K562 (cell line): Measurements from ENCODE around the gene PDE9A. TPM values are rescaled to one million over a fixed set of nuclear protein-coding genes. Genes with fewer than 3 reads are reported as not detected.

Source experiments
- ATAC-seq: fragments of 200-7000 bp; cut with Tn5 transposase; 3 replicates; pipeline ENCODE4 v1.9.1; 2020; ENCODE audit warnings: moderate library complexity
- BruUV-seq: library from RNA; stranded (reverse); fragments of 400-500 nt; replicated peaks from 2 replicates; lab custom pipeline; 2021; lab: Mats Ljungman, UMichigan
- CTCF ChIA-PET: fragments of 300-600 bp; formaldehyde crosslinking; extraction: SDS; loops from one replicate; lab custom pipeline; 2021; ENCODE audit warnings: low intra/inter-chr PET ratio; lab: Yijun Ruan, JAX
- POLR2A ChIA-PET: fragments of 300-600, 350-650 bp; sonication (Branson Sonifier 250); formaldehyde crosslinking; extraction: SDS; loops from one replicate; lab custom pipeline; 2021; ENCODE audit warnings: antibody characterized with exemption, inconsistent platforms; lab: Yijun Ruan, JAX
- DNase-seq, 4 experiments: peaks; one replicate each; pipeline versions ENCODE4 v3.0.0 to v3.0.0-alpha.2; 2011 to 2018; ENCODE audit warnings: low spot score in 3 of 4, mixed read lengths in 3 of 4; ENCODE audit errors: extremely low read depth in 1 of 4
- FAIRE-seq: peaks from 2 replicates; lab custom pipeline; 2011; peaks lifted over from hg19 to GRCh38; lab: Jason Lieb, UNC
- H2AFZ ChIP-seq: 2 replicates; pipeline ENCODE4 v1.6.0; 2011; ENCODE audit warnings: low read depth, low read length, control low read depth, inconsistent platforms
- H3K27ac ChIP-seq: fragments of 200-600 bp; 3 replicates; pipeline ENCODE4 v1.8.0; 2011; ENCODE audit warnings: low read depth, mild to moderate bottlenecking, control low read depth, inconsistent platforms, low read length, moderate library complexity, mixed read lengths; ENCODE audit errors: extremely low read depth
- H3K27me3 ChIP-seq, 2 experiments: fragments of 300-600 bp in 1 of 2; 2 replicates in 1 of 2; 3 replicates in 1 of 2; pipeline versions ENCODE4 v1.6.0 to v1.8.0; 2011; ENCODE audit warnings: inconsistent platforms in 2 of 2, low read length in 2 of 2, mild to moderate bottlenecking in 1 of 2, mixed read lengths in 1 of 2, moderate library complexity in 1 of 2; ENCODE audit not compliant: control insufficient read depth in 2 of 2, insufficient read depth in 2 of 2
- H3K36me3 ChIP-seq: fragments of 300-600 bp; 3 replicates; pipeline ENCODE4 v1.8.0; 2011; ENCODE audit warnings: mild to moderate bottlenecking, low read length, inconsistent platforms; ENCODE audit not compliant: control insufficient read depth, insufficient read depth
- H3K4me1 ChIP-seq, 2 experiments: fragments of 200-600 bp in 1 of 2; replicated peaks in 1 of 2; 2 replicates in 1 of 2; 3 replicates in 1 of 2; pipeline versions ENCODE4 v1.5.1 to v1.8.0; 2011; ENCODE audit warnings: inconsistent platforms in 2 of 2, low read length in 2 of 2, mild to moderate bottlenecking in 1 of 2, mixed read lengths in 1 of 2, moderate library complexity in 1 of 2; ENCODE audit not compliant: control insufficient read depth in 2 of 2, insufficient read depth in 2 of 2
- H3K4me2 ChIP-seq: 2 replicates; pipeline ENCODE4 v1.6.1; 2011; ENCODE audit warnings: low read length, control low read depth, inconsistent platforms, mixed read lengths; ENCODE audit not compliant: insufficient read depth
- H3K4me3 ChIP-seq: fragments of 200-600 bp; sonication (generic), shearing (Covaris generic); 2 replicates; pipeline ENCODE4 v1.5.1; 2016; ENCODE audit warnings: control low read depth, inconsistent platforms
- H3K79me2 ChIP-seq: fragments of 200-600 bp; 3 replicates; pipeline ENCODE4 v1.8.0; 2011; ENCODE audit warnings: low read length, inconsistent platforms; ENCODE audit not compliant: control insufficient read depth, insufficient read depth
- H3K9ac ChIP-seq, 2 experiments: 2 replicates each; pipeline versions ENCODE4 v1.6.0 to v1.6.1; 2011; ENCODE audit warnings: low read depth in 2 of 2, low read length in 2 of 2, control low read depth in 1 of 2, inconsistent platforms in 1 of 2, mild to moderate bottlenecking in 1 of 2, mixed read lengths in 1 of 2; ENCODE audit not compliant: insufficient read depth in 1 of 2
- H3K9me1 ChIP-seq: one replicate; pipeline ENCODE4 v1.6.0; 2011; ENCODE audit warnings: inconsistent platforms, mild to moderate bottlenecking, low read length, moderate library complexity; ENCODE audit not compliant: control insufficient read depth, insufficient read depth
- H3K9me3 ChIP-seq: replicated peaks from 2 replicates; pipeline ENCODE4 v1.5.1; 2011; ENCODE audit warnings: low read depth, low read length, inconsistent platforms; ENCODE audit not compliant: control insufficient read depth, insufficient read depth
- H4K20me1 ChIP-seq: replicated peaks from 2 replicates; pipeline ENCODE4 v1.6.1; 2011; ENCODE audit warnings: low read length, inconsistent platforms, mixed read lengths; ENCODE audit not compliant: control insufficient read depth, insufficient read depth
- BACH1 ChIP-seq: fragments of 200-800 bp; sonication (Bioruptor generic); IDR thresholded peaks from 2 replicates; pipeline ENCODE4 v1.6.1; 2016; ENCODE audit warnings: missing genetic modification characterization, missing compliant biosample characterization
- BMI1 ChIP-seq: fragments of 150-350 bp; IDR thresholded peaks from 2 replicates; pipeline ENCODE4 v1.6.1; 2014; ENCODE audit warnings: low read length
- BRF2 ChIP-seq: IDR thresholded peaks from 3 replicates; pipeline ENCODE4 v1.6.1; 2011; ENCODE audit warnings: borderline replicate concordance, mild to moderate bottlenecking; ENCODE audit not compliant: insufficient read length, insufficient read depth
- MNT ChIP-seq, 2 experiments: fragments of 450-650 bp; conservative IDR thresholded peaks; 2 replicates each; pipeline ENCODE4 v1.6.1; 2017; ENCODE audit warnings: mild to moderate bottlenecking in 2 of 2, moderate library complexity in 2 of 2
- PKNOX1 ChIP-seq: fragments of 450-650 bp; IDR thresholded peaks from 2 replicates; pipeline ENCODE4 v1.6.1; 2016
- PRPF4 ChIP-seq: fragments of 200-400 bp; formaldehyde crosslinking; IDR thresholded peaks from one replicate; pipeline ENCODE4 v1.6.1; 2017; ENCODE audit warnings: low read length, low read depth, mild to moderate bottlenecking; ENCODE audit not compliant: insufficient read depth, poor library complexity, severe bottlenecking
- RBM22 ChIP-seq: fragments of 200-400 bp; formaldehyde crosslinking; IDR thresholded peaks from 2 replicates; pipeline ENCODE4 v1.6.1; 2018; ENCODE audit warnings: low read length, low read depth; ENCODE audit not compliant: poor library complexity, severe bottlenecking
- SMARCB1 ChIP-seq: IDR thresholded peaks from 2 replicates; pipeline ENCODE4 v1.6.1; 2011; ENCODE audit warnings: improper control_type of control experiment, low read depth; ENCODE audit not compliant: insufficient read length
- STAT5B ChIP-seq: fragments of 250-450 bp; sonication (Bioruptor Pico); IDR thresholded peaks from 2 replicates; pipeline ENCODE4 v1.8.0; 2021; ENCODE audit warnings: mild to moderate bottlenecking, inconsistent platforms
- YY1 ChIP-seq, 3 experiments: IDR thresholded peaks; 2 replicates each; pipeline ENCODE4 v1.6.1; 2011; ENCODE audit warnings: low read length in 2 of 3, mild to moderate bottlenecking in 2 of 3, moderate library complexity in 2 of 3, borderline replicate concordance in 1 of 3, control low read depth in 1 of 3, low read depth in 1 of 3; ENCODE audit not compliant: insufficient read depth in 3 of 3, insufficient replicate concordance in 2 of 3, control insufficient read depth in 1 of 3, insufficient read length in 1 of 3; ENCODE audit errors: extremely low read depth in 1 of 3
- ZNF280A ChIP-seq: fragments of 450-650 bp; IDR thresholded peaks from 2 replicates; pipeline ENCODE4 v1.6.1; 2018; ENCODE audit warnings: mild to moderate bottlenecking, low read depth; ENCODE audit not compliant: partially characterized antibody
- ZNF707 ChIP-seq: fragments of 250-450 bp; sonication (Bioruptor Pico); conservative IDR thresholded peaks from 2 replicates; pipeline ENCODE4 v1.8.0; 2022; ENCODE audit warnings: inconsistent platforms, mild to moderate bottlenecking, moderate library complexity
- WGBS: fragments of 100-300 bp; shearing (Covaris generic); methylation state at CpG from one replicate; pipeline ENCODE4 v1.1.6; 2016; ENCODE audit warnings: low coverage, mixed read lengths; ENCODE audit not compliant: insufficient coverage; ENCODE audit errors: missing lambda C conversion rate; 5-methylcytosine and 5-hydroxymethylcytosine counted together
- in situ Hi-C: fragments of 300-500 bp; cut with MboI; formaldehyde crosslinking; loops from 4 replicates; pipeline ENCODE4 v1.15.0; 2018; ENCODE audit warnings: inconsistent platforms, mixed read lengths
- intact Hi-C: fragments of 100-400 bp; cut with micrococcal nuclease; formaldehyde crosslinking; loops from 2 replicates; pipeline ENCODE4 v1.14.2; 2022
- polyA plus RNA-seq, 8 experiments: library from polyadenylated mRNA; depleted of rRNA in 4 of 8; stranded (reverse) in 5 of 8; unstranded in 3 of 8; fragments of >200 nt; fragmentation: Nextera tagmentation in 2 of 8; fragmentation: Illumina TruSeq in 1 of 8; extraction: Ambion mirVana in 2 of 8; extraction: Trizol in 1 of 8; gene quantifications; 2 replicates each; pipeline versions ENCODE4 v1.2.1 to v1.2.3, GENCODE V29; 2011 to 2014; ENCODE audit warnings: inconsistent platforms in 1 of 8, missing spikeins in 1 of 8
- total RNA-seq, 7 experiments: library from RNA; depleted of rRNA in 6 of 7; stranded (reverse); fragments of >200 nt in 6 of 7; fragmentation: Illumina TruSeq in 2 of 7; extraction: Trizol in 2 of 7; gene quantifications; 2 replicates each; pipeline versions ENCODE4 v1.2.1 to v1.2.3, GENCODE V29; 2011 to 2021; ENCODE audit warnings: low replicate concordance in 1 of 7

The PDE9A gene
- total and polyA plus RNA-seq, 9 of the 15 experiments (the other 6 are each of a cell fraction or from before 2014, with no cell fraction given) = 0.07 to 0.27 TPM; not detected in 7

- no TSS peak for BruUV-seq
- H3K27me3 ChIP-seq = peaks cover 43 to 48% of the 10 kb centered on the region in 2 experiments
- no peak overlapping the region for H3K4me2 ChIP-seq
- no peak overlapping the region for H2AFZ ChIP-seq
- 6% methylated on average over 13 of the region's 13 CpGs for WGBS
- no peak overlapping the region for H3K4me3 ChIP-seq
- H3K36me3 ChIP-seq = no peaks in the 10 kb centered on the region
- no peaks in the 10 kb centered on the region for H3K9me1 ChIP-seq
- H3K79me2 ChIP-seq = no peaks in the 10 kb centered on the region
- H3K9ac ChIP-seq = no peak overlapping the region
- H3K27ac ChIP-seq = no peak overlapping the region
- intact Hi-C loops = no loop called here
- no peaks in the 10 kb centered on the region for H3K4me1 ChIP-seq
- POLR2A ChIA-PET = no interaction called here
- TF ChIP-seq PRPF4 (no peak), STAT5B (CRISPR knock-in tag) (no peak), BMI1 (no peak), YY1 (IDR thresholded peaks at IDR 0.05; ENCODE audit: borderline replicate concordance in 1 of 3, control insufficient read depth in 1 of 3, extremely low read depth in 1 of 3, insufficient read depth in 3 of 3, insufficient read length in 1 of 3, insufficient replicate concordance in 2 of 3, low read depth in 1 of 3, low read length in 2 of 3) (peak in 1 of 3 experiments; percentile 37), ZNF707 (CRISPR knock-in tag) (no peak), MNT (conservative IDR thresholded peaks at IDR 0.05) (0 out of 4 replicates have a peak, but pooled peaks of 1 of the 2 experiments have one; percentile 16), SMARCB1 (no peak), BACH1 (tag) (no peak), PKNOX1 (peak; percentile 40; the same call in 1 of the 2 replicates), BRF2 (no peak), RBM22 (no peak), ZNF280A (no peak)
- TF ChIP-seq, all 486 proteins: peak for 3
- CTCF ChIA-PET = no interaction called here
- in situ Hi-C loops = no loop called here
- FAIRE-seq = no peak
- H3K9me3 ChIP-seq = no peaks in the 10 kb centered on the region
- H4K20me1 ChIP-seq = peaks cover 12% of the 10 kb centered on the region; the same call in 1 of the 2 replicates
- no peak for ATAC-seq
- DNase-seq = no peak
Observed at GRCh38 chr21:42807938-42808613, 154.7 kb downstream of the PDE9A start.
